Measurements from ENCODE around the gene NCKAP5. TPM values are rescaled to one million over a fixed set of nuclear protein-coding genes. Genes with fewer than 3 reads are reported as not detected.

The NCKAP5 gene
- total and polyA plus RNA-seq, 2 of the 8 experiments (the other 6 are each of a cell fraction or from before 2014, with no cell fraction given) = 0.27 to 0.86 TPM

DNA sequence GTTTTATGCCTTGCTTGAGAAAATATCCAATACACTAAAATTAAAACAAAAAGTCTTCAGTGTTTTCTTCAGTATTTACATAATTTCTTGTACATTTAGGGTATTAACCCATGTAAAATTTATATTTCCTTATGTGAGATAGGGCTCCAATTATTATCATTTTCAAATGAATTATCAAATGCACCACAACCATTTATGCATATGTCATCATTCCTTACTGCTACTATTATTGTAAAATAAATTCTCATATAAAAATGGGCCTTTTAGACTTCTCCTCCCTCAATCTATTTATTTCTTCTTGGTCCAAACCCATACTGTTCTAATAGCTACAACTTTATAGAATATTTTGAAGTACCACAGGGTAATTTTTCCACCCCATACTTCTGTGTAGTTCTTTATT lies 722.9 kb downstream of the NCKAP5 start:
- H3K36me3 ChIP-seq (ENCODE audit: control insufficient read depth in 2 of 4, insufficient read depth in 4 of 4, low read length in 3 of 4) = no peaks in the 10 kb centered on the region
- no peak overlapping the region for H3K4me2 ChIP-seq (ENCODE audit: insufficient read depth in 1 of 2, low read depth in 2 of 2, low read length in 2 of 2)
- no peak overlapping the region for H2BK120ac ChIP-seq (replicated peaks; ENCODE audit: low read depth, low read length)
- H3K79me2 ChIP-seq (ENCODE audit: control insufficient read depth in 1 of 2, insufficient read depth in 2 of 2, low read length in 2 of 2) = no peaks in the 10 kb centered on the region
- H2BK12ac ChIP-seq (ENCODE audit: low read depth, low read length) = no peak overlapping the region
- H3K23ac ChIP-seq (ENCODE audit: insufficient read length) = no peak overlapping the region
- no peaks in the 10 kb centered on the region for H3K9me3 ChIP-seq (ENCODE audit: insufficient read depth in 2 of 2, low read depth in 1 of 2, low read length in 1 of 2)
- H3K4me3 ChIP-seq (ENCODE audit: extremely low read depth in 1 of 4, insufficient read depth in 2 of 4, low read depth in 3 of 4, low read length in 4 of 4) = no peak overlapping the region
- no peak overlapping the region for H2AK5ac ChIP-seq (ENCODE audit: low read depth, low read length)
- H4K5ac ChIP-seq (ENCODE audit: insufficient read length, low read depth, low read length) = no peak overlapping the region
- no peaks in the 10 kb centered on the region for H3K79me1 ChIP-seq (ENCODE audit: low read depth, low read length)
- H3K4ac ChIP-seq (replicated peaks; ENCODE audit: insufficient read length, low read depth, low read length) = no peak overlapping the region
- POLR2A ChIA-PET (ENCODE audit: partially characterized antibody) = no interaction called here
- no peaks in the 10 kb centered on the region for H3K27me3 ChIP-seq (replicated peaks in 1 of 4; ENCODE audit: control insufficient read depth in 3 of 4, extremely low read depth in 1 of 4, insufficient read depth in 3 of 4, low read length in 3 of 4)
- no peak overlapping the region for H4K91ac ChIP-seq (replicated peaks; ENCODE audit: insufficient read length, low read length)
- no peak overlapping the region for H2AFZ ChIP-seq (ENCODE audit: low read length)
- H3K14ac ChIP-seq (ENCODE audit: insufficient read length) = no peak overlapping the region
- no peak overlapping the region for H3K27ac ChIP-seq (ENCODE audit: low read depth, low read length)
- CTCF ChIA-PET (ENCODE audit: partially characterized antibody) = interaction anchor here (0.7 kb wide), 1 partner anchor 12 kb away, joined by 3 read pairs; no protein-coding TSS in a partner anchor
- H3K18ac ChIP-seq (ENCODE audit: extremely low read depth, low read length) = no peak overlapping the region
- H4K20me1 ChIP-seq (replicated peaks in 1 of 2; ENCODE audit: control insufficient read depth in 1 of 2, insufficient read depth in 2 of 2, low read length in 2 of 2) = no peaks in the 10 kb centered on the region
- H3K56ac ChIP-seq (replicated peaks; ENCODE audit: insufficient read length, low read depth, low read length) = no peak overlapping the region
- no peak overlapping the region for H2BK15ac ChIP-seq (ENCODE audit: low read length)
- no peak overlapping the region for H2BK5ac ChIP-seq (ENCODE audit: low read depth, low read length)
- H3K23me2 ChIP-seq (ENCODE audit: low read depth, low read length) = no peaks in the 10 kb centered on the region
- no peak overlapping the region for H3K9ac ChIP-seq (replicated peaks in 1 of 4; ENCODE audit: extremely low read depth in 1 of 4, low read depth in 3 of 4, low read length in 3 of 4)
- TF ChIP-seq SIRT6 (IDR thresholded peaks at IDR 0.05; ENCODE audit: low read length) (no peak), BACH1 (IDR thresholded peaks at IDR 0.05; ENCODE audit: low read length) (no peak), YY1 (IDR thresholded peaks at IDR 0.05; ENCODE audit: low read depth, low read length) (no peak), CREB1 (IDR thresholded peaks at IDR 0.05) (no peak), TAF7 (optimal IDR thresholded peaks at IDR 0.05; ENCODE audit: borderline replicate concordance, low read depth, low read length) (no peak), RBBP5 (IDR thresholded peaks at IDR 0.05; ENCODE audit: borderline replicate concordance, low read depth, low read length) (no peak), POLR2AphosphoS5 (IDR thresholded peaks at IDR 0.05; ENCODE audit: low read depth, low read length) (no peak), SAP30 (IDR thresholded peaks at IDR 0.05; ENCODE audit: insufficient read depth, insufficient replicate concordance, low read length) (no peak), ASH2L (IDR thresholded peaks at IDR 0.05; ENCODE audit: low read length) (no peak), SP1 (IDR thresholded peaks at IDR 0.05; ENCODE audit: low read depth, low read length) (no peak), JUN (IDR thresholded peaks at IDR 0.05; ENCODE audit: low read depth, low read length) (no peak)
- TF ChIP-seq, protein P1, sequence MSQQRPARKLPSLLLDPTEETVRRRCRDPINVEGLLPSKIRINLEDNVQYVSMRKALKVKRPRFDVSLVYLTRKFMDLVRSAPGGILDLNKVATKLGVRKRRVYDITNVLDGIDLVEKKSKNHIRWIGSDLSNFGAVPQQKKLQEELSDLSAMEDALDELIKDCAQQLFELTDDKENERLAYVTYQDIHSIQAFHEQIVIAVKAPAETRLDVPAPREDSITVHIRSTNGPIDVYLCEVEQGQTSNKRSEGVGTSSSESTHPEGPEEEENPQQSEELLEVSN (IDR thresholded peaks at IDR 0.05) = no peak
- TF ChIP-seq, protein P2, sequence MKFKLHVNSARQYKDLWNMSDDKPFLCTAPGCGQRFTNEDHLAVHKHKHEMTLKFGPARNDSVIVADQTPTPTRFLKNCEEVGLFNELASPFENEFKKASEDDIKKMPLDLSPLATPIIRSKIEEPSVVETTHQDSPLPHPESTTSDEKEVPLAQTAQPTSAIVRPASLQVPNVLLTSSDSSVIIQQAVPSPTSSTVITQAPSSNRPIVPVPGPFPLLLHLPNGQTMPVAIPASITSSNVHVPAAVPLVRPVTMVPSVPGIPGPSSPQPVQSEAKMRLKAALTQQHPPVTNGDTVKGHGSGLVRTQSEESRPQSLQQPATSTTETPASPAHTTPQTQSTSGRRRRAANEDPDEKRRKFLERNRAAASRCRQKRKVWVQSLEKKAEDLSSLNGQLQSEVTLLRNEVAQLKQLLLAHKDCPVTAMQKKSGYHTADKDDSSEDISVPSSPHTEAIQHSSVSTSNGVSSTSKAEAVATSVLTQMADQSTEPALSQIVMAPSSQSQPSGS (IDR thresholded peaks at IDR 0.05; ENCODE audit: low read length) = no peak
- DNase-seq (ENCODE audit: low read depth in 1 of 2, low spot score in 2 of 2) (no peak), FAIRE-seq (no peak)
- H4K8ac ChIP-seq (ENCODE audit: extremely low read depth, insufficient read depth, low read length) = no peak overlapping the region
- H2BK20ac ChIP-seq (ENCODE audit: low read length) = no peak overlapping the region
- no peaks in the 10 kb centered on the region for H3K4me1 ChIP-seq (replicated peaks in 1 of 4; ENCODE audit: control insufficient read depth in 3 of 4, insufficient read depth in 4 of 4, low read length in 3 of 4)
